RWPE1 (cell line): ENCODE results near the gene MYO1E.

Experiments
- CTCF ChIA-PET: fragments of 350-600 bp; sonication (Branson Sonifier 250); formaldehyde crosslinking; extraction: SDS; loops from one replicate; lab custom pipeline; 2021; lab: Yijun Ruan, JAX
- POLR2A ChIA-PET: fragments of 400-600 bp; formaldehyde crosslinking; extraction: SDS; loops from one replicate; lab custom pipeline; 2020; ENCODE audit warnings: antibody characterized with exemption; ENCODE audit not compliant: low non-redundant PET; lab: Yijun Ruan, JAX
- DNase-seq: peaks from one replicate; pipeline ENCODE4 v3.0.0; 2012; ENCODE audit warnings: low spot score
- H3K27ac ChIP-seq: fragments of 450-650 bp; 2 replicates; pipeline ENCODE4 v1.5.1; 2017
- CTCF ChIP-seq: fragments of 450-650 bp; conservative IDR thresholded peaks from 2 replicates; pipeline ENCODE4 v1.5.1; 2017; ENCODE audit warnings: low read depth, mild to moderate bottlenecking

Gene MYO1E

GRCh38 chr15:59291213-59291549, 81.5 kb downstream of the MYO1E start:
- ChIA-PET POLR2A (no interaction called here), CTCF (no interaction called here)
- no peak for TF ChIP-seq CTCF
- DNase-seq: no peak
- no peak overlapping the region for H3K27ac ChIP-seq

GRCh38 chr15:59290295-59291212, 82.1 kb downstream of the MYO1E start:
- CTCF ChIA-PET: interaction anchor here (0.6 to 0.7 kb wide), 2 partner anchors 399 to 1430 kb away, joined by 3 to 4 read pairs; no protein-coding TSS in a partner anchor
- POLR2A ChIA-PET: no interaction called here
- TF ChIP-seq CTCF: no peak
- no peak for DNase-seq
- no peak overlapping the region for H3K27ac ChIP-seq

- TF ChIP-seq CTCF: no peak
- CTCF ChIA-PET: no interaction called here
- DNase-seq: no peak
- POLR2A ChIA-PET: no interaction called here
- no peak overlapping the region for H3K27ac ChIP-seq
Measured at GRCh38 chr15:59289574-59289973, 83.1 kb downstream of the MYO1E start.

GRCh38 chr15:59283717-59284391, 88.8 kb downstream of the MYO1E start:
- peak; percentile 99 for DNase-seq
- ChIA-PET POLR2A (no interaction called here), CTCF (interaction anchor here (0.7 to 1.1 kb wide), 3 partner anchors 9 to 15 kb away, joined by 3 to 6 read pairs (median 4); no protein-coding TSS in a partner anchor)
- no peak for TF ChIP-seq CTCF
- peak overlapping the region; percentile 77 for H3K27ac ChIP-seq

- TF ChIP-seq CTCF: no peak
- POLR2A ChIA-PET: interaction anchor here (0.6 kb wide), 1 partner anchor 90 kb away, joined by 3 read pairs; no protein-coding TSS in a partner anchor
- no peak for DNase-seq
- CTCF ChIA-PET: interaction anchor here (0.6 to 1.1 kb wide), 2 partner anchors 14 to 1286 kb away, joined by 4 to 6 read pairs; no protein-coding TSS in a partner anchor
- H3K27ac ChIP-seq: peak overlapping the region; percentile 36
Measured at GRCh38 chr15:59282515-59283337, 89.9 kb downstream of the MYO1E start.
